Measurements from ENCODE around the gene CSF2RB. TPM values are rescaled to one million over a fixed set of nuclear protein-coding genes. Genes with fewer than 3 reads are reported as not detected.

Gene CSF2RB
- total RNA-seq, 1 donor from 2014 or later, result not detected

DNA sequence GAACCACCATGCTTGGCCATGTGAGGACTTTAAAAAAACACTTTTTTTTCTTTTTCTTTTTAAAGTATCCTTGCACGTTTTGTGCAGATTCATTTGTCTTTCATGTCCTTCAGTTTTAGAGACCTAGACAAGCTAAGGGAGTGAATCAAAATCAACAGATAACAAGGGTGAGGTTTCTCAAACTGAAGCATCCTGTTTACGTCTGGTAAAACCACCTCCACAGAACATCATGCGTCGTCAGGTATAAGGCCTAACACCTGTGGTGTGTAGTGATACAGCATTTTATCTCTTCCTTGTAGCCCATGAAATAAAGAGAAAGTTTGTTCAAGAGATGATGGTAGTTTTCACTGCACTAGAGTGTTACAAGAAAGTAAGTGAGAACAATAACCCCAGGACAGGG is 26.3 kb upstream of the CSF2RB start:
- H3K27ac Mint-ChIP-seq (ENCODE audit: unreplicated experiment), result no peak overlapping the region
- H3K36me3 Mint-ChIP-seq (ENCODE audit: unreplicated experiment), result no peaks in the 10 kb centered on the region
- H3K27me3 Mint-ChIP-seq (ENCODE audit: unreplicated experiment), result no peaks in the 10 kb centered on the region
- no peak overlapping the region for H3K4me3 Mint-ChIP-seq (ENCODE audit: unreplicated experiment)
- no peaks in the 10 kb centered on the region for H3K9me3 Mint-ChIP-seq (ENCODE audit: unreplicated experiment)
- TF ChIP-seq CTCF (IDR thresholded peaks at IDR 0.05; ENCODE audit: partially characterized antibody, unreplicated experiment), result no peak
- DNase-seq, result no peak
- no peaks in the 10 kb centered on the region for H3K4me1 Mint-ChIP-seq (ENCODE audit: low read depth, unreplicated experiment)

GRCh38 chr22:36891646-36892045 is 21.8 kb upstream of the CSF2RB start:
- Mint-ChIP-seq H3K4me1 (ENCODE audit: low read depth, unreplicated experiment) (no peaks in the 10 kb centered on the region), H3K27ac (ENCODE audit: unreplicated experiment) (no peak overlapping the region), H3K4me3 (ENCODE audit: unreplicated experiment) (no peak overlapping the region), H3K36me3 (ENCODE audit: unreplicated experiment) (no peaks in the 10 kb centered on the region), H3K9me3 (ENCODE audit: unreplicated experiment) (peaks cover 6% of the 10 kb centered on the region), H3K27me3 (ENCODE audit: unreplicated experiment) (peaks cover 1% of the 10 kb centered on the region)
- TF ChIP-seq CTCF (IDR thresholded peaks at IDR 0.05; ENCODE audit: partially characterized antibody, unreplicated experiment), result no peak
- no peak for DNase-seq

DNA sequence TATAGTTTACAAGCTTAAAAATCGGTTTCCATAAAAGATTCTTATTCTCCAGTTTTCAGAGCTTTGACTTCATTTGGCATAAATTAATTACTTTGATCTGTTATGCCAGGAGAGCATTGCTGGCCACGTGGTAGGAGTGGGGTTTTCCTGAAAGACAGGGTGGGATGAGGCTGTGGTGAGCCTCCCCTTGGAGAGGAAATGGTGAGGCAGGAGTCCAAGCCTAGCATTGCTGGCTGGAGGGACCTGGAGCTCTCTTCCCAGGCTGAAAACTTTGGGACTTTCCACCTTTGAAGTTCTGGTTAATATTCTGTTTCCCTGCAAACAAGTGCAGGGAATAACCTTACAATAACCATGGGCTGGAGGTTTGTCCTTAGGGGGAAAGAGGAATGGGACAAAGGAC is 21.1 kb upstream of the CSF2RB start:
- H3K4me1 Mint-ChIP-seq (ENCODE audit: low read depth, unreplicated experiment), result no peaks in the 10 kb centered on the region
- H3K4me3 Mint-ChIP-seq (ENCODE audit: unreplicated experiment), result no peak overlapping the region

DNA sequence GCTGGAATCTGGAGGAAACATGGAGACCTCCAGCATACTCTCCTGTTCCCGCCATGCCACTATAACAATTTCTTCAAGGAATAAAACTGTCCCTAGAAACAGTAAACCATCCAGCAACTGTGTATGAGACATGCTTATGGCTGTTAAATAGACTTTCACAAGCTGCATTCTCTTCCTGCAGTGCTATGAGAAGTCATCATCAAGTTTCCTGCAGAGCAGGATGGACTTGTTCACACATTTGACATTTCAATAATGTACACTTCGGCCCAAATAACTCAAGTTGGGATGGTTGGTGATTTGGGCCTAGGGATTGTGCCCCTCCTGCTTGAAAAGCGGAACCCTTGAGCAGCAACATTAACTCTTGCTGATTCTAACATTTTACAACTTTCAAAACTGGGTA is 20.2 kb upstream of the CSF2RB start:
- Mint-ChIP-seq H3K9me3 (ENCODE audit: unreplicated experiment) (peaks cover 6% of the 10 kb centered on the region), H3K27me3 (ENCODE audit: unreplicated experiment) (peaks cover 1% of the 10 kb centered on the region), H3K27ac (ENCODE audit: unreplicated experiment) (no peak overlapping the region), H3K4me3 (ENCODE audit: unreplicated experiment) (no peak overlapping the region), H3K36me3 (ENCODE audit: unreplicated experiment) (peaks cover 5% of the 10 kb centered on the region), H3K4me1 (ENCODE audit: low read depth, unreplicated experiment) (no peaks in the 10 kb centered on the region)
- no peak for DNase-seq
- no peak for TF ChIP-seq CTCF (IDR thresholded peaks at IDR 0.05; ENCODE audit: partially characterized antibody, unreplicated experiment)

More for the DNA sequence above, 21.1 kb upstream of the CSF2RB start:
- H3K36me3 Mint-ChIP-seq (ENCODE audit: unreplicated experiment), result no peaks in the 10 kb centered on the region
- peaks cover 6% of the 10 kb centered on the region for H3K9me3 Mint-ChIP-seq (ENCODE audit: unreplicated experiment)
- H3K27me3 Mint-ChIP-seq (ENCODE audit: unreplicated experiment), result peaks cover 1% of the 10 kb centered on the region
- no peak for TF ChIP-seq CTCF (IDR thresholded peaks at IDR 0.05; ENCODE audit: partially characterized antibody, unreplicated experiment)
- no peak for DNase-seq
- no peak overlapping the region for H3K27ac Mint-ChIP-seq (ENCODE audit: unreplicated experiment)

GRCh38 chr22:36894266-36894665 is 19.2 kb upstream of the CSF2RB start:
- no peak overlapping the region for H3K27ac Mint-ChIP-seq (ENCODE audit: unreplicated experiment)
- H3K4me1 Mint-ChIP-seq (ENCODE audit: low read depth, unreplicated experiment), result no peaks in the 10 kb centered on the region
- DNase-seq, result no peak
- no peak overlapping the region for H3K4me3 Mint-ChIP-seq (ENCODE audit: unreplicated experiment)
- peaks cover 6% of the 10 kb centered on the region for H3K9me3 Mint-ChIP-seq (ENCODE audit: unreplicated experiment)
- H3K27me3 Mint-ChIP-seq (ENCODE audit: unreplicated experiment), result peaks cover 1% of the 10 kb centered on the region
- no peak for TF ChIP-seq CTCF (IDR thresholded peaks at IDR 0.05; ENCODE audit: partially characterized antibody, unreplicated experiment)
- H3K36me3 Mint-ChIP-seq (ENCODE audit: unreplicated experiment), result peaks cover 5% of the 10 kb centered on the region

Measured in glutamatergic neuron (in vitro differentiated cells).